Suppressor macrophage treated with lipopolysaccharide for 1 hour (primary cell): ENCODE measurements around the gene EVI5L.
"Not testable (repeated sequence)": the region's sequence is repeated elsewhere in the genome, so short reads cannot be mapped to it uniquely, and the experiment has no call there.

Experiments
- DNase-seq, 3 donors: peaks; one replicate each; pipeline ENCODE4 v3.0.0-alpha.2; 2020 to 2022

EVI5L gene

DNA sequence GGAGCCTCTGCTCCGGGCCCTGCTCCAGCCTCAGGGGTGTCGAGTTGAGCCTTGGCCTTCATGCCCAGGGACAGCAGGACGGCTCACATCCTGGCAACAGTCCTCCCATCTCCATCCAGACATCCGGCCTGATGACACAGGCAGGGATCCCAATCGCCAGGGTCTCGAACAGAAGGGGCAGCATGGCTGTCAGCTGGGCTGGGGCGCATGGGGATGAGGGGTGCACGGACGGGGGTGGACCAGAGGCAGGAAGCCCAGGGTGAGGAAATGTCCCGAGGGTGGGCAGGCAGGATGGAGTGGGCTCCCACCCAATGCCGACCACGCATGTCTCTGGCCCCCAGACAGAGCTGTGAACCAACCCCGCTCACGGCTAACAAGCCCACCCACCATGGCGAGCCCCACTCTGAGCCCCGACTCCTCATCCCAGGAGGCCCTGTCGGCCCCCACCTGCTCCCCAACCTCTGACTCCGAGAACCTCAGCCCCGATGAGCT, 16.2 kb downstream of the EVI5L start:
- no peak for DNase-seq

DNA sequence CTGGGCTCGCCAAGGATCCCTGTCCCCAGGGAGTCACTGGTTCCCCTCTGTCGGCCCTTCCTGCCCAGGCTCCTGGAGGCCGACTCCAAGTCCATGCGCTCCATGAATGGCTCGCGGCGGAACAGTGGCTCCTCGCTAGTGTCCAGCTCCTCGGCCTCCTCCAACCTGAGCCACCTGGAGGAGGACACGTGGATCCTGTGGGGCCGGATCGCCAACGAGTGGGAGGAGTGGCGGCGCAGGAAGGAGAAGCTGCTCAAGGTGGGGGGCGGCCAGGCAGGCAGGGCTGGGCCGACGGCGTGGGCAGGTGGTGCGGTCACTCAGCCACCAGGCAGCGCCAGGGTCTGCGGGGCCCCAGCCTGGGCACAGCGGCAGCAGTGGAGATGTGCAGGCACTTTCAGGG, 17.6 kb downstream of the EVI5L start:
- no peak for DNase-seq

DNA sequence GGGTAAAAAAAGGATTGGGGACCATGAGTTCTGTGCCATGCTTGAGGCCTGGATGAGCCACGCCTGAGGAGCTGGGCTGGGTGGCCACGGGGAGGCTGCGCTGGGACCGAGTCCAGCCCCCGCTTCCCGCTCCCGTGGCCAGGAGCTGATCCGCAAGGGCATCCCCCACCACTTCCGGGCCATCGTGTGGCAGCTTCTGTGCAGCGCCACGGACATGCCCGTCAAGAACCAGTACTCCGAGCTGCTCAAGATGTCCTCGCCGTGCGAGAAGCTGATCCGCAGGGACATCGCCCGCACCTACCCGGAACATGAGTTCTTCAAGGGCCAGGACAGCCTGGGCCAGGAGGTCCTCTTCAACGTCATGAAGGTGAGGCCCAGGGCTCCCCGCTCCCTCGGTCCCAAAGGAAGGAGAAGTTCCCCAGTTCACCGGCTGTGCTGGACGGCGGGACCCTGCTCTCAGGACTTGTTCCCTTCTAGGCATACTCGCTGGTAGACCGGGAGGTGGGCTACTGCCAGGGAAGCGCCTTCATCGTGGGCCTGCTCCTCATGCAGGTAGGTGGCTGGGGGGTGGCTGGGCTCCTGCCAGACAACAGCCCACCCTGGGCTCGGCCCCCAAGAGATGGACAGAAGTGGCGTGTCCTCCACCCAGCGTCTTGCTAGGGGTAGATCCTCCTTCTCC, 18.9 kb downstream of the EVI5L start:
- no peak for DNase-seq

DNA sequence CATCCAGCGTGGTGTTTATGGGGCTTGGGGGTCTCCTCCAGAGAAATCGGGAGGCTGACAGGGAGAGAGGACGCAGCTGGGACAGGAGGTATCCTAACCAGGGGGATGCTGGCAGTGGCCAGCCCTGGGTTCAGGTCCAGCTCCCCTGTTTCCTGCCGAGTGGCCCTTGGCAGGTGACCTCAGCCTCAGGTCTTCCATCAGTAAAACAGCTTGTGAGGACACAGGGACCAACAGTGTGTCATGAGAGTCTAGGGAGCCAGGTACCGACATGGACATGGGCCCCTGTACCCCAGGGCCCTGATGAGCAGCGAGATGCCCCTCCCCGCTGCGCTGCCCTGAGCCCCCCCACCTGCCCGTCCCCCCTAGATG, 19.6 kb downstream of the EVI5L start:
- no peak for DNase-seq

DNA sequence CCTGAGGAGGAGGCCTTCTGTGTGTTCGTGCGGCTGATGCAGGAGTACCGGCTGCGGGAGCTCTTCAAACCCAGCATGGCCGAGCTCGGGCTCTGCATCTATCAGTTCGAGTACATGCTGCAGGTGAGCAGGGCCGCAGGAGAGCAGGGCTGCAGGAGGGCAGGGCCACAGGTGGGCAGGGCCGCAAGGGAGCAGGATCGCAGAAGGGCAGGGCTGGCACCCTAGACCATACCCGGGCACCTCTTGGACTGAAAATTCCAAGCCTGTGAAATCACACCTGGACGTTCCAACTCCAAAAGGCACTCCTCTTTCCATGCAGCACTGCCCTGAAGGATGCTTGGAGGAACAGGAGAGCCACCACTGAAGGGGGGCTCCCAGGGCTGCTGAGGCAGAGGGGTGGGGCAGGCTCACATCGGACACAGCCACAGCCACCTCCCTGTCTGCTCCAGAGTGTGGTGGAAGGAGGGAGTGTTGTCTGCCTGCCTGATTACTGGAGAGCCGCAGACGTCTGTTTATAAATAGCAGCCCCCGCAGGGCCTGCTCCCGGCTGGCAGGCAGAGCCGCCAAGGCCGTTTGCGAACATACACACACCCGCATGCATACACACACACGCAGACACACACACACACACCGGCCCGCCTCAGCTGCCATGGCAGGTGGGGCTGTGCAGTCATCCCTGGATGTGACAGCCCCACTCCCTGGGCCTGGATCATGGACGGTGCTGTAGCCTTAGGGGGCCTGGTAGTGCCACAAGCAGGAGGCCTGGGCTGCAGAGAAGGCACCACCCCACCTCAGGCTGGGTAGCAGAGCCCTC, 20.2 kb downstream of the EVI5L start:
- DNase-seq: no peak

DNA sequence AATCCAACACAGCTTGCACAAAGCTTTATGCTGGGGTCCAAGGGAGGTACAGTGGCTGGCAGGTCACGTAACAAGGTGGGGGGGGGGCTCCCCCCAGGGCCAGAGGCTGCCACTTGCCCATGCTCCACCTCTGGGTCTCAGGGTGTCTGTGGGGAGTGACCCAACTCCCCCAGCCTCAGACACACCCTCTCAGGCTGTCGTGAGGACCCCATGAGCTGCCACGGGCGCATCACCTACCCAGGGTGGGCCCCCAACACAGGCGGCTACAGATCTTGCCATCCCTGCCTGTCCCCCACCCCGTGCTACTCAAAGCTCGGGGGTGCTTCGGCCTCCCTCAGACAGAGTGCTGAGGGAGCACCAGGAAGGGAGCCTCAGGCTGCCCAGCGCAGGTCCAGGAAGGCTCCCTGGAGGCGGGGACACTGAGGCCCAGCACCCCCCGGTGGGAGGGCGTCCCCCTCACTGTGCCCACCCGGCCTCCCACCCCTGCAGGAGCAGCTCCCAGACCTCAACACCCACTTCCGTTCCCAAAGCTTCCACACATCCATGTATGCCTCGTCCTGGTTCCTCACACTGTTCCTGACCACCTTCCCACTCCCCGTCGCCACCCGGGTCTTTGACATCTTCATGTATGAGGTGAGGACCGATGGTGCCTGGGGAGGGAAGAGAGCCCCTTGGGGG, 21.1 kb downstream of the EVI5L start:
- DNase-seq: no peak

DNA sequence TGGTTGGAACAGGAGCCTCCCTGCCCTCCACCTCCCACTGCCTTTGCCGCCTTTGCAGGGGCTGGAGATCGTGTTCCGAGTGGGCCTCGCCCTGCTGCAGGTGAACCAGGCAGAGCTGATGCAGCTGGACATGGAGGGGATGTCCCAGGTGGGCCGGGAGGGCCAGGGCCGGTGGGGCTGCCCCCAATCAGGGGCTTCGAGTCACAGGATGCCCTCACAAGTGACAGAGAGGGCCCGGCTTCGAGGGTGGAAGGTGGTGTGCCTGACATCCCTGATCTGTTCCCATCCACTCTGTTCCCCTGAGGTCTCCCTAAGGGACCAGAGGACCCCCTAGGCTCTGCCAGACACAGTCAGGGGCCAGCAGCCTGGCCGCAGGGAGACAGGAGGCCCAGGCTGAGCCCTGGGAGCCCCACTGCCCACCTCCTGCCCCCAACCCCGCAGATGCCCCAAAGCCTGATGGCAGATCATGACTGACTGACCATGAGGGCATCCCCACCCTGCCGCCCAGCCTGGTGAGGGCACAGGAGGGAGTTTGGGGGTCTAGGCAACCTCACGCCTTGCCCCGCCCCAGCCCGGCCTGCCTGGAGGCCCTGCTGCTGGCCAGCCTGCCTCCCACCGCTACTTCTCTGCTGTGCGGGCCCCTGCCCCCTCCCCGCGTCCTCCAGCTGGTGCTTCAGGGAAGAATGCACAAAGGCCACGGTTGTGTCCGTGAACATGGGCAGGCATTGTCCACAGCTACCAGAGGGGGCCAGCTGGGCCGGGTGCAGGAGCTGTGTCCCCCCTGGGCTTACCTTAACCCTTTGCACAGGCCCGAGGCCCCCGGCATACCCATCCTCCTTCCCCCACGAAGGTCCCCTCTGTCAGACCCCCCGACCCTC, 21.8 kb downstream of the EVI5L start:
- DNase-seq: no peak

DNA sequence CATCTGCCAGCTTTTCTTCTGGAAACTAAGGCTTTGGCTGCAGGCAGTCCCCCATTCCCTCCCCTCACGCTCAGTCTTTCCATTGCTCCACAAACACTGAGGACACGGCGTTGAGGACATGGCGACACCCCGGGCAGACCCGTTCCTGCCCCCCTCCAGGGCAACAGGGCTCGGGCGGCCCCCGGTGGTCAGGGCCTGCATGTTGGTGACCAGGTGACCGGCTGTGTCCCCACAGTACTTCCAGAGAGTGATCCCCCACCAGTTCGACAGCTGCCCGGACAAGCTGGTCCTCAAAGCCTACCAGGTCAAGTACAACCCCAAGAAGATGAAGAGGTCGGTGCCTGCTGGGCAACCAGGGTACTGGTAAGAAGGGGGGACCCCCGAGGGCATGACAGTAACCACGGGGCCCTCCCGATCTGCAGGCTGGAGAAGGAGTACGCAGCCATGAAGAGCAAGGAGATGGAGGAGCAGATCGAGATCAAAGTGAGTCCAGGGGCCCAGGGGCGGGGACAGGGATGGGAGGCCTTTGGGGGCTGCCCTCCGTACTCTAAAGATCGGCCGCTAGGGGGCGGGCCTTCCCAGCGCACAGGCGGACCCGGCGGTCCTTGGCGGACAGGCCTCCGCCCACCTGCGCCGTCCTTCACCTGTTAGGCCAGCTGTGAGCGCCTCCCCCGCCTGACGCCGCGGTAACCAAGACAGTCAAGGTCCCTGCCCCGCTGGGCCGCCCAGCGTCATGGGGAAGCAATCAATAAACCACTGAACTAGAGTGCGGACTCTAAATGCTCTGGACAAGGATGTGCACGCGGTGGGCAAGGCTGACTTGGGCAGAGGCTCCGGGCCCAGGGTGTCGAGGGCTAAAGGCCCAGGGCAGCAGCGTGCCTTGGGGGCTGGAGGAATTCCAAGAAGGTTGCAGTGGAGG, 23.1 kb downstream of the EVI5L start:
- peak; percentile 69 to 88 (median 71) for DNase-seq

DNA sequence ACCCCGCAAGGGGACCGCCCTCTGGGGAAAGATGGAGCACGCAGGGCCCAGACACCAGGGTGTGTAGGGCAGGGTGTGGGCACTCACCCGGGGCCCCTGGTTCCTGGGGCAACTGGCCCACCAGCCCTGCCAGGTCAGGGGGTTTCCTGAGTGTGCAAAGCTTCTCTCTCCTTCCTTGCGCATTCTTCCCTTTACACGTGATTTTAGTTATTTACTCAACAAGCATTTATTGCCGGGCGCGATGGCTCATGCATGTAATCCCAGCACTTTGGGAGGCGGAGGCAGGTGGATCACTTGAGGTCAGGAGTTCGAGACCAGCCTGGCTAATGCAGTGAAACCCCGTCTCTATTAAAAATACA, 23.7 kb downstream of the EVI5L start:
- no peak for DNase-seq

DNA sequence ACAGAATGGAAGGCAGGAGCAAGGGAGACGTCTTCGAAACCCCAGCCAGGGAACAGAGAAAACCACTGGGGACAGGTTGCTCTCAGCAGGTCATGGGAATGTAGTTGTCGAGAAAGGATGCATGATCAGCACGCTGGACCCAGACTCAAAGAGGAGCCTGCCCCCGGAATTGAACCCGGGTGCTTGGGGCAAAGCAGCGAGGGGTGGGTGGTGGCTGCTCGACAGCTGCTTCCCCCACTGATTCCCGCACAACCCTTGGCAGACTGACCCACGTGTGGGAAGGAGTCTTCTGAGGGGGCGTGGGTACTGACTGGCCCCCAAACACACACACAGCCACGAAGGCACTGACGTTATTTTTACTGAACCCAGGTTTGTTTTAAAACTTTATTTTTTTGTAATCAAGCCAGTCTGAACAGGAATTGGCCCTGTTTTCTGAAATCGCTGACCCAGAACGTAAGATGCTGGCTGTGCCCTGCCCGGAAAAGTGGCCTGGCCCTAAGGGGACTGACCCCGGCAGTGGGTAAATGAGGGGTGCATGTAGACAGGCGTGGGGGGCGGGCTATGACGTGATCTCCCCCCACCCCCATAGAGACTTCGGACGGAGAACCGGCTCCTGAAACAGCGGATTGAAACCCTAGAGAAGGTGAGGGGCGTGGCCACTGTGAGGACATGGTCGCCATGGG, 25.5 kb downstream of the EVI5L start:
- no peak for DNase-seq

DNA sequence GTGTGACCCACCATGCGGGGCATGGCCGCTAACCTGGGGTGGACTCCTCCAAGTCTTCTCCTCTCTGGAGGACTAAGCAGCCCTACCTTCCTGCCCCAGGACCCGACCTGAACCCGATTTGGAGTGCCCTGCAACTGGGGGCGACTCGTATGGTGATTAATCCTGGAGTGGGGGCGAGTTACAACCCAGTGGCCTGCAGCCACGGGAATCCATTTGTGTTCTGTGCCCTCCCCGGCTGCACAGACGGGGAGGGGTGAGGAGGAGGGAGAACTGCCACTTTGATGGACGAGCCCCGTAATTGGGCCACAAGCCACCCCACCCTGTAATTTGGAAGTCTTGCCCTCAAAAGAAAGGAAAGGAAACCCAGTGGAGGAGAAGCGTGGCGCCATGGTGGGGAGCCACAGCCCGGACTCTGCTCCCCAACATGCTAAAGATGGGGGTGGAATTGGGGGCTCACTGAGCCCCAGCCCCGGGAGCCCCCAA, 26.1 kb downstream of the EVI5L start:
- DNase-seq: no peak

DNA sequence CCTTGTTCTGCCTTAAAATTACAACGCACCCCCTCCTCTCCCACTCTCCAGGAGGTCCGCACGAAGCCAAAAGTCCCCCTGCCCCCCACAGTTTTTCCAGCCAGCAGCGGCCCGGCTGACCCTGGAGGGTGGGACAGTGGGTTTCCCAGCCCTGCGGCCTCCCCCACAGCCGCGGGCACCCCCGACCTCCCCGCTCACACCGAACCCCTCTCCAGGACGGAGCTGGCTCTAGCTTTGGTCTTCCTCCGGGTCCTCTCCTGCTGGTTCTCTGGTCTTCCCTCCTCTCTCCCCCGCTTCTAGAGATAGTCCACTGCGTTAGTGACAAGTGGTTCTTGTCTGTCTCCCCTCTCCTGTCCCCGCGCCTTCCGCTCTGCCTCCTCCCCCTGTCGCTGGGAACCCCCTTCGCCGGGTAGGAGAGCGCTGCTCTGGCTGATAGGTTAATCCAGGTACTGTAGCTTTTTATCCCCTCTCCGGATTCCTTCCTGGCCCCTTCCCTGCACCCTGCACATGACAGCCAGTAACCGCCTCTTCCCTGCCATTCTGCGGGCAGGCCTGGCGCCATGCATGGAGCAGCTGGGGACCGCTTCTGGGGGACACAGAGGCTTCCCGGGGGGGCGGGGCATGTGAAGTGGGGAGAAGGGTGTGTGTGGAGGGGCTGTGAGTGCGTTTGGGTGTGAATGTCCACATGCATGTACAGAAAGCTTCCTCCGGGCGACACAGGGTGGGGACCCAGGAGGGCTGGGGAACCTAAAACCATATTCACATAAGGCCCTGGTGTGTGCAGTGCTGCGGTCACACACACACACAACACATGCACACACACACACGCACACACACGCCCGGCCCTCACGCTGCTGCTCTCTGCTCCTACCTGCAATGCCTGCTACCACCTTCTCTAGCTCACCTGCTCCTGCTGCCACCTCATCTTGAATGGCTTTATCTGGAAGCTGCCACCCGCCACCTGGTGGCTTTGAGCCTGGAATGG, 27.0 kb downstream of the EVI5L start:
- DNase-seq: no peak

DNA sequence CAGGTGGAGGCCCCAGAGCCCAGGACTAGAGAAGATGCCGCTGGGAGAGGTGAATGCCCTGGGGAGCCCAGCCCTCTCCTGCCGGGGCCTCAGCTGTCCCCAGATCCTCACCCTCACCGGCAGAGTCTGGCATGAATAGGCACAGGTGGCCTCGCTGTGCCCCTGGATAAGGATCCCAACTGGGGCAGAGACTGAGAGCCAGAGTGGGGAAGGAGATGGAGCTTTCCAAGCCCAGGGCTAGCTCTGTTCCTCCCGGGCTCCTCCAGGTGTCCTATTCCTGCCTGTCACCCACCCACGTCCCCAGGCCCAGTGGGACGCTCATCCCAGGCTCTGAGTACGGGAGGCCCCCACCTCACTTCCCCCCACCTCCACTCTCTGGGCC, 27.7 kb downstream of the EVI5L start:
- DNase-seq: no peak

DNA sequence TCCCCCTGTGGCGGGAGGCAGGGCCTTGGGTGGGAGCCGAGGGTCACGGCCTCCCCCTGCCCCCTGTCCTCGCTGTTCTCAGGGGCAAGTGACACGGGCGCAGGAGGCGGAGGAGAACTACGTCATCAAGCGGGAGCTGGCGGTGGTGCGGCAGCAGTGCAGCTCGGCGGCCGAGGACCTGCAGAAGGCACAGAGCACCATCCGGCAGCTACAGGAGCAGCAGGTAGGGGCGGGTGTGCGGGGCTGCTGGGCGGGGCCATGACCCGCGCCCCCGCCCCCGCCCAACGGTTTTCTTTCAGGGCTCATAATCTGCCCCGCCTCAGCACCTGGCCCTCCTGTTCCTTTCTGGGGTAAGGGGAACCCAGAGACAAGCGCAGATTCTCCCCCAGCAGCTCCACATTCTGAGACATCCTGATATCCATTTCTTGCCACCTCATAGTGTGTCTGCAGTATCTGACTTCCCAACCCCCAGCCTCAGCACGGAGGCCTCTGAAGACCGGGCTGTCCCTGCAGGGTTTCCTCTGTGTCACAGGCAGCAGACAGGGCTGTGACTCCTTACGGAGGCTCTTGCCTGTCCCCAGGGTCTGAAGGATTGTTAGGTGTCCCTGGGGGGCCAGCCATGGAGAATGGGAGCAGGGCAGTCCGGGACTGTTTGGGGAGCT, 28.2 kb downstream of the EVI5L start:
- no peak for DNase-seq

DNA sequence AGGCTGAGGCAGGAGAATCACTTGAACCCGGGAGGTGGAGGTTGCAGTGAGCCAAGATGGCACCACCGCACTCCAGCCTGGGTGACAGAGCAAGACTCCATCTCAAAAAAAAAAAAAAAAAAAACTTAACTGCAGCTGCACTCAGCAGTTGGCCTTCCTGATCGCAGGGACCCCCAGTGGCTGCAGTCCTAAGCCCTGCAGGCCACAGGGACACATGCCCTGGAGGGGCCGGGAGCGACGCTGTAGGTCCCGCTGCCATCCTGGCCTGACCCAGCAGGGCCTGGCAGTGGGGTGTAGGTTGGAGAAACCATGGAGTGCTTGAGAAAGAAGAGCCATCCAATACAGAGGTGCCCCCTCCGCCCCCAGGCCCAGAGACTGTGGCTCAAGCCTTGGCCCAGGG, 29.1 kb downstream of the EVI5L start:
- not testable (repeated sequence) for DNase-seq

DNA sequence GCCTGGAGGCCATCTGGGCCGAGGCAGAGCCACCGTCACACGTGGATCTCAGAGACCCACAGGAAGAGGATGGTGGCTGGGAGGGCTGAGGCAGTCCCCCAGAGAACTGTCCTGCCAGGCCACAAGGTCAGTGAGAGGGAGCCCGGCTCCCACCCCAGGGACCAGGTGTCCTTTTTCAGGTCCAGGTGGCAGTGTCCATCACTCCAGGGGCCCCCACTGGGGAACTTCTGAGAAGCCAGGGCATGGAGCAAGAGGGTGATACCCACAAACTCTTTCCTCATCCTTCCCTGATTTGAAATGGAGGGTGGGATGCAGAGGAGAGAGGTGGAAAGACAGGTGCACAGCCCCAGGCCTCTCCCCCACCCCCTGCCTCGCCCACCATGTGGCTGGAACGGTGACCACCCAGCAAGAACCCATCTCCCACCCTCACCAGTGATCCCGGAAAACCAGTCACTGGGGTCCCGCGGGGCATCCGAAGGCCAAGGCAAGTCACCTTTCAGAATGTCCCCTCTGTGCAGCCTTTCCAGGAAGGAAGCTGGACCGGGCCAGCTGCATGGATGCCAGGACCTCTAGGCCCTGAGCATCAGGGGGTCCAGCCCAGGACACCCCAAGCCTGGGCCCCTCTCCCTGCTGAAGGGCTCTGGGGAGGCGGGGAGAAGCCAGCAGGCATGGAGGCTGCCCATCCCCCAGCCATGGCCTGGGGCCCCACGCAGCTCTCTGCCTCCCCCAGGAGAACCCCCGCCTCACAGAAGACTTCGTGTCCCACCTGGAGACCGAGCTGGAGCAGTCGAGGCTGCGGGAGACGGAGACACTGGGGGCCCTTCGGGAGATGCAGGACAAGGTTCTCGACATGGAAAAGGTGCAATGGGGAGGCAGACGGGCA, 30.1 kb downstream of the EVI5L start:
- DNase-seq: no peak

DNA sequence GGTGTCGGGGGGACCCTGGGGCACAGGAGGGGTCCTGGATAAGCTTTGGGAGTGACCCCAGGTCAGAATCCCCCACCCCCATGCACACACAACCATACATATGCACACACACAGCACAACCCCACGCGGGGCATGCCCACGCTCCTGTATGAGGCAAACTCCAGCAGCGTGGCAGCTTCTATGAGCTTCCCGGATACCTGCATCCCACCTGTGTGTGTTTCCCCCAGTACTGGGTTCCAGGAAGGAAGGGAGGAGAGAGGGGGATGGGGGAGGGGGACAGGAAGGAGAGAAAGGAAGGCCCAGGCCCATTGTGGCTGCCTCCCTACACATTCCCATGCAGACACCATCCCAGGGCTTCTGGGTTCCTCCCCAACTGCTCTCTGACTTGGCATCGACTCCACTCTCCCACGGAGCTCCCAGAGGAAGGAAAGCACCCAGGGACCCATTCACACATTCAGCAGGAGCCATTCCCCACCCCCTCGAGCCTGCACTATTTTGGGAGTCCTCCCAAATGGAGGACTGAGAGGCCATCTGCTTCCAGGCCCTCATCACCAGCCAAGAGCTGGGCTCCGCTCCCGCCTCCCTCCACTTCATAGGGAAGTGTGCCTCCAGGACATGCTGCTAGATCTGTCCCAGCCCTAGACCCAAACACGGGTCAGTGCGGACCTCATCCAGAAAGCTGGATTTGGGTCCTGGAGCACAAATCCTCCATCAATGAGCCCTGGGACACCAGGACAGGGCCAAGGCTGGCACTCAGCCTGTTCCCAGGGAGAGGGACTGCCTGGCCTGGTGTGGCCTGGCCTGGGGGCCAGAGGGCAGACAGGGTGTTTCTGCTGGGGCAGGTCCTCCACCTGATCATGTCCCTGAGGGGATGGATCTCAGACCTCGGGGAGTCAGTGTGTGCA, 30.9 kb downstream of the EVI5L start:
- DNase-seq: no peak
